HCT116 (cell line): Measurements from ENCODE around the gene CHRNA4. TPM values are rescaled to one million over a fixed set of nuclear protein-coding genes. Genes with fewer than 3 reads are reported as not detected.

Experiments used
- ATAC-seq: fragments of 200-7000 bp; cut with Tn5 transposase; 2 replicates; pipeline ENCODE4 v1.9.1; 2020; ENCODE audit warnings: mild to moderate bottlenecking, moderate library complexity
- BruUV-seq: library from RNA; stranded (reverse); fragments of 400-500 nt; replicated peaks from 2 replicates; lab custom pipeline; 2021; lab: Mats Ljungman, UMichigan
- CTCF ChIA-PET: fragments of 300-600 bp; sonication (Branson Sonifier 250); formaldehyde crosslinking; loops from one replicate; lab custom pipeline; 2021; ENCODE audit warnings: antibody characterized with exemption; lab: Charles Lee
- POLR2A ChIA-PET: fragments of 300-600, 350-600 bp; sonication (Branson Sonifier 250); formaldehyde crosslinking; loops from one replicate; lab custom pipeline; 2021; ENCODE audit warnings: antibody characterized with exemption; lab: Charles Lee
- RAD21 ChIA-PET, 2 experiments: fragments of 300-600 bp; sonication (Branson Sonifier 250); formaldehyde crosslinking; loops; one replicate each; lab custom pipeline; 2023; ENCODE audit warnings: low total read pairs in 2 of 2; ENCODE audit not compliant: uncharacterized antibody in 2 of 2, unreplicated experiment in 2 of 2, low non-redundant PET in 1 of 2; lab: Charles Lee
- DNase-seq: peaks from one replicate; pipeline ENCODE4 v3.0.0-alpha.2; 2010; ENCODE audit warnings: low read depth, low spot score
- H2AFZ ChIP-seq: fragments of 200-600 bp; shearing (Covaris generic), sonication (generic); 2 replicates; pipeline ENCODE4 v1.6.1; 2017; ENCODE audit warnings: low read depth, mixed run types, mixed read lengths, antibody characterized with exemption, low read length; ENCODE audit not compliant: poor library complexity, severe bottlenecking
- H3K27ac ChIP-seq: 2 replicates; pipeline ENCODE4 v1.5.1; 2012; ENCODE audit warnings: low read depth, low read length
- H3K27me3 ChIP-seq: fragments of 200-600 bp; sonication (generic); 2 replicates; pipeline ENCODE4 v1.6.1; 2016; ENCODE audit warnings: mixed run types, low read length, mixed read lengths; ENCODE audit not compliant: insufficient read depth
- H3K36me3 ChIP-seq, 2 experiments: fragments of 200-500 bp in 1 of 2; fragments of 200-600 bp in 1 of 2; sonication (Bioruptor generic) in 1 of 2; sonication (generic) in 1 of 2; 2 replicates each; pipeline versions ENCODE4 v1.5.1 to v1.6.1; 2014 to 2016; ENCODE audit warnings: low read length in 2 of 2, inconsistent platforms in 1 of 2, mixed read lengths in 1 of 2, mixed run types in 1 of 2; ENCODE audit not compliant: insufficient read depth in 2 of 2, control insufficient read depth in 1 of 2
- H3K4me1 ChIP-seq, 2 experiments: fragments of 200-600 bp in 1 of 2; sonication (generic) in 1 of 2; 2 replicates each; pipeline versions ENCODE4 v1.5.1 to v1.6.1; 2012 to 2017; ENCODE audit warnings: low read length in 2 of 2, inconsistent platforms in 1 of 2, mild to moderate bottlenecking in 1 of 2, mixed read lengths in 1 of 2, mixed run types in 1 of 2, moderate library complexity in 1 of 2; ENCODE audit not compliant: insufficient read depth in 2 of 2, control insufficient read depth in 1 of 2
- H3K4me2 ChIP-seq: fragments of 200-600 bp; sonication (generic); 2 replicates; pipeline ENCODE4 v1.6.1; 2017; ENCODE audit warnings: mixed run types, low read length, mixed read lengths
- H3K4me3 ChIP-seq, 2 experiments: fragments of 200-600 bp in 1 of 2; sonication (generic) in 1 of 2; replicated peaks in 1 of 2; 2 replicates each; pipeline ENCODE4 v1.5.1; 2011 to 2016; ENCODE audit warnings: low read length in 2 of 2, control low read depth in 1 of 2, low read depth in 1 of 2, mild to moderate bottlenecking in 1 of 2, mixed read lengths in 1 of 2, mixed run types in 1 of 2
- H3K79me2 ChIP-seq: fragments of 200-600 bp; sonication (generic); 2 replicates; pipeline ENCODE4 v1.6.1; 2017; ENCODE audit warnings: mild to moderate bottlenecking, mixed run types, low read length, moderate library complexity, mixed read lengths; ENCODE audit not compliant: insufficient read depth
- H3K9ac ChIP-seq: fragments of 200-600 bp; sonication (generic); 2 replicates; pipeline ENCODE4 v1.6.1; 2016; ENCODE audit warnings: low read length, mixed read lengths
- H3K9me2 ChIP-seq: fragments of 200-600 bp; sonication (generic), shearing (Covaris generic); 2 replicates; pipeline ENCODE4 v1.6.1; 2017; ENCODE audit warnings: mixed run types, mild to moderate bottlenecking, moderate library complexity; ENCODE audit not compliant: insufficient read depth
- H3K9me3 ChIP-seq, 2 experiments: fragments of 200-500 bp in 1 of 2; fragments of 200-600 bp in 1 of 2; sonication (Bioruptor generic) in 1 of 2; sonication (generic) in 1 of 2; 2 replicates each; pipeline ENCODE4 v1.6.1; 2014 to 2017; ENCODE audit warnings: low read length in 2 of 2, mixed read lengths in 2 of 2, inconsistent platforms in 1 of 2, low read depth in 1 of 2, mild to moderate bottlenecking in 1 of 2, mixed run types in 1 of 2, moderate library complexity in 1 of 2; ENCODE audit not compliant: control insufficient read depth in 1 of 2, insufficient read depth in 1 of 2
- H4K20me1 ChIP-seq: fragments of 200-600 bp; sonication (generic), shearing (Covaris generic); 2 replicates; pipeline ENCODE4 v1.6.1; 2017; ENCODE audit warnings: mixed run types, mild to moderate bottlenecking, moderate library complexity; ENCODE audit not compliant: insufficient read depth
- CBX3 ChIP-seq: IDR thresholded peaks from 2 replicates; pipeline ENCODE4 v1.6.1; 2012; ENCODE audit warnings: low read depth
- ELF1 ChIP-seq: IDR thresholded peaks from 2 replicates; pipeline ENCODE4 v1.6.1; 2012; ENCODE audit warnings: low read depth, borderline replicate concordance
- EZH2 ChIP-seq: fragments of 200-600 bp; sonication (generic); IDR thresholded peaks from 2 replicates; pipeline ENCODE4 v1.6.1; 2017; ENCODE audit warnings: antibody characterized with exemption, mixed run types
- JUND ChIP-seq: IDR thresholded peaks from 2 replicates; pipeline ENCODE4 v1.6.1; 2012
- SIN3A ChIP-seq: IDR thresholded peaks from 2 replicates; pipeline ENCODE4 v1.6.1; 2012; ENCODE audit warnings: low read depth
- SP1 ChIP-seq: IDR thresholded peaks from 2 replicates; pipeline ENCODE4 v1.6.1; 2012; ENCODE audit warnings: low read depth
- SRF ChIP-seq: IDR thresholded peaks from 2 replicates; pipeline ENCODE4 v1.6.1; 2012; ENCODE audit warnings: low read depth
- YY1 ChIP-seq: IDR thresholded peaks from 2 replicates; pipeline ENCODE4 v1.6.1; 2011; ENCODE audit warnings: low read length, low read depth, moderate library complexity, mild to moderate bottlenecking; ENCODE audit not compliant: insufficient replicate concordance; ENCODE audit errors: extremely low read depth
- ZFX ChIP-seq: fragments of 450-650 bp; IDR thresholded peaks from 2 replicates; pipeline ENCODE4 v1.6.1; 2017
- intact Hi-C: fragments of 100-400 bp; cut with micrococcal nuclease; formaldehyde crosslinking; loops from 2 replicates; pipeline ENCODE4 v1.10.0; 2022
- total RNA-seq: library from RNA; stranded (reverse); gene quantifications from one replicate; pipeline ENCODE4 v1.2.1, GENCODE V29; 2021; ENCODE audit not compliant: unreplicated experiment

The CHRNA4 gene
- total RNA-seq, 1 experiment from 2014 or later, result not detected

- Histone ChIP-seq H3K79me2 (no peaks in the 10 kb centered on the region), H3K36me3 (no peaks in the 10 kb centered on the region), H2AFZ (no peak overlapping the region), H3K27me3 (no peaks in the 10 kb centered on the region), H3K4me2 (no peak overlapping the region), H3K9me3 (no peaks in the 10 kb centered on the region), H3K9ac (no peak overlapping the region), H3K27ac (no peak overlapping the region), H3K9me2 (no peaks in the 10 kb centered on the region), H4K20me1 (no peaks in the 10 kb centered on the region), H3K4me3 (no peak overlapping the region), H3K4me1 (no peaks in the 10 kb centered on the region)
- POLR2A ChIA-PET, result no interaction called here
- TF ChIP-seq ELF1 (no peak), SIN3A (no peak), JUND (no peak), SP1 (no peak)
- CTCF ChIA-PET, result no interaction called here
- RAD21 ChIA-PET, result no interaction called here
- BruUV-seq, result no TSS peak
- intact Hi-C loops, result no loop called here
- no peak for ATAC-seq
- no peak for DNase-seq
Observed at GRCh38 chr20:63364801-63365585, 3.8 kb upstream of the CHRNA4 start.

- H3K4me3 ChIP-seq, result no peak overlapping the region
- no TSS peak for BruUV-seq
- H3K36me3 ChIP-seq, result no peaks in the 10 kb centered on the region
- H3K79me2 ChIP-seq, result no peaks in the 10 kb centered on the region
- no peak overlapping the region for H3K4me2 ChIP-seq
- TF ChIP-seq ZFX, result no peak
- no peak for TF ChIP-seq YY1
- TF ChIP-seq CBX3, result no peak
- TF ChIP-seq EZH2, result no peak
- TF ChIP-seq SRF, result no peak
- no peaks in the 10 kb centered on the region for H3K27me3 ChIP-seq
- RAD21 ChIA-PET, result no interaction called here
- H3K9me3 ChIP-seq, result no peaks in the 10 kb centered on the region
- no peak for ATAC-seq
- CTCF ChIA-PET, result no interaction called here
- H3K4me1 ChIP-seq, result no peaks in the 10 kb centered on the region
- no peak for DNase-seq
- H3K9ac ChIP-seq, result no peak overlapping the region
- no peak overlapping the region for H3K27ac ChIP-seq
- no peaks in the 10 kb centered on the region for H4K20me1 ChIP-seq
- H2AFZ ChIP-seq, result no peak overlapping the region
- H3K9me2 ChIP-seq, result no peaks in the 10 kb centered on the region
- POLR2A ChIA-PET, result no interaction called here
- intact Hi-C loops, result no loop called here
Observed at GRCh38 chr20:63363981-63364561, 2.9 kb upstream of the CHRNA4 start.
